Measurements from ENCODE around the gene RAX2. TPM values are rescaled to one million over a fixed set of nuclear protein-coding genes. Genes with fewer than 3 reads are reported as not detected.
A peak's percentile ranks its signal among the peaks of the same experiment; 100 is the strongest.
"Not testable (repeated sequence)": the region's sequence is repeated elsewhere in the genome, so short reads cannot be mapped to it uniquely, and the experiment has no call there.

RAX2 gene
- not detected for total RNA-seq
- long read RNA-seq: 0 reads

DNA sequence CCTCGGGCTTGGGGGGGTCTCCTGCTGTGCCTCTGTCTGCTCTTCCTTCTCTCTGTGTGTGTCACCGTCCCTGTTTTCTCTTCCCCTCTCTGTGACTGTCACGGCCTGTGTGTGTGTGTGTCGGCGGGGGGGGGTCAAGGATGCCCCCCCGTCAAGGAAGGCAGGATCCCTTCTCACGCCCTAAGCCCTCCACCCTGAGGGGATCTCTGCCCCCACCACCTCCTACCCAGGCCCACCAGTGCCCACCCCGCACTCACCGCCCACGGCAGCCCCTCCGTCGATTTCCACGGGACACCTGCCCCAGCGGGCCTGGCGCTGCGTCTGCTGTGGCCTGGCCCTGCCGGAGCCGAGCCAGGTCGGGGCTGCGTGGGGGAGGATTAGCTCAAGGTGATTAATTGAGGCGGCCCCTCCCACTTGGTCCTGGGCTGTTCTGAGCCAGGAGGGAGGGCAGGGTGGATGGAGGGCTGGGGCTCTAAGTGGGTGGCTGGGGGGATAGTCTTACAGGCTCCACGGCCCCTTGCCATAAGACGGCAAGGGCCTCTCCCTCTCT, at the start of gene RAX2:
RAX2 (minus strand) TSS at position 323 of the 550 bp plus-strand sequence. CDS start 486 bp downstream, outside the sequence.
- intact Hi-C loops (cut with micrococcal nuclease): no loop called here
- ATAC-seq (no peak), DNase-seq (no peak)

GRCh38 chr19:3821156-3821555, 49.1 kb upstream of the RAX2 start:
- intact Hi-C loops (cut with micrococcal nuclease): no loop called here
- ATAC-seq (no peak), DNase-seq (no peak)

- no peak for ATAC-seq
- intact Hi-C loops (cut with micrococcal nuclease): no loop called here
Observed at GRCh38 chr19:3819989-3820388, 48.0 kb upstream of the RAX2 start.

DNA sequence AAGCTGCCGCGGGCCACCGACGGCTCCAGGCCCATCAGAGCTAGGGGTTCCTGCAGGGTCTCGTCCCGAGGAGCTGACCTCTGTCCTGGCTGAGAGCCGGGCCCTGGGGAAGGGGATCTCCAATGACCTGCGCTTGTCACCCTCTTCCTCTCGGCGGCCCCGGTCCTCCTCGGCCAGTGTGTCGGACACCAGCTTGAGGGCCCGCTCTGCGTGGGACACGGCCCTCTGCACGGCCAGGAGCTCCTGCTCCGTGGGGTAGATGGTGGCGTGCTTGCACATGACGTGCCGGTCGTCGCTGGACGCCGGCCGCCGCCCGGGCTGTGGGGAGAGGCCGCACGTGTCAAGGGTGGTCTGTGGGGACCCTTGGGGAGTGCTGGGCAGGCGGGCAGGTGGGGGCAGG, 46.9 kb upstream of the RAX2 start:
- DNase-seq (no peak), ATAC-seq (no peak)
- intact Hi-C loops (cut with micrococcal nuclease): no loop called here

More at GRCh38 chr19:3819989-3820388, 48.0 kb upstream of the RAX2 start:
- DNase-seq: no peak

- no peak for ATAC-seq
- no peak for DNase-seq
- intact Hi-C loops (cut with micrococcal nuclease): no loop called here
Observed at GRCh38 chr19:3818466-3818865, 46.4 kb upstream of the RAX2 start.

GRCh38 chr19:3817761-3818160, 45.7 kb upstream of the RAX2 start:
- DNase-seq: no peak
- no peak for ATAC-seq
- intact Hi-C loops (cut with micrococcal nuclease): no loop called here

GRCh38 chr19:3816566-3817218, 44.7 kb upstream of the RAX2 start:
- DNase-seq (no peak), ATAC-seq (no peak)
- intact Hi-C loops (cut with micrococcal nuclease): no loop called here

- DNase-seq; intact Hi-C loops (cut with micrococcal nuclease); ATAC-seq: not testable (repeated sequence)
Observed at GRCh38 chr19:3816148-3816547, 44.1 kb upstream of the RAX2 start.

- ATAC-seq: no peak
- no peak for DNase-seq
- intact Hi-C loops (cut with micrococcal nuclease): no loop called here
Observed at GRCh38 chr19:3814648-3815047, 42.6 kb upstream of the RAX2 start.

- intact Hi-C loops (cut with micrococcal nuclease): no loop called here
- no peak for DNase-seq
- no peak for ATAC-seq
Observed at GRCh38 chr19:3813473-3814392, 41.7 kb upstream of the RAX2 start.

DNA sequence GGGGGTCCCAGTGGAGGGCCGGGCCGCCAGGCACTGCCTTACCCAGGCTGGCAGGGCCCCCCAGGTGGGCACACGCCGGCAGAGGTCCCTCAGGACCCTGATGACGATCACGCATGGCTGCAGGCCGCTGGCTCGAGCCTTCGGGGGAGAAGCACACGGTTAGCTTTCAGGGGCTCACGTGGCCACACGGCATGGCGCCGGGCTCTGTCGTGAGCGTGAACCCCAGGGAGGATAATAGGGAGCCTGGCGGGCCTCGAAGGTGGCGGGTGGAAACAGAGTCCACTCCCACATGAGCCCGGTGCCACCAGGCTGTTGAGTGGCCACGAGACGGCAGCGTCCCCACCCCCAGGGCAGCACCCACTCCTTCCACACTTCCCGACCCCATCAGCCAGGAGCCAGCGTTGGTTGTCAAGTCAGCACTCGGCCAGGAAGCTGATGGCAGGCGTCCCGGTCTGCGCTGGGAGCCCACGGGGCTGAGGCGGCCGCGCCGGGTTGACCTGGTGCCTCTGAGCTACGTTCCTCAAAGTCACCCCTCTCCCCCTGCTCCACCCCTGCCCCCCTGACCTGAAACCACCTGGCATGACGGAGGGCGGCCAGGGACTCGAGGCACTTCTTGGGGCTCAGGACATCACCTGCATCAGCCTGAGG, 38.8 kb upstream of the RAX2 start:
- ATAC-seq (no peak), DNase-seq (no peak)
- intact Hi-C loops (cut with micrococcal nuclease): no loop called here

GRCh38 chr19:3809881-3810707, 38.1 kb upstream of the RAX2 start:
- intact Hi-C loops (cut with micrococcal nuclease): no loop called here
- ATAC-seq (no peak), DNase-seq (no peak)

- intact Hi-C loops (cut with micrococcal nuclease): no loop called here
- ATAC-seq (peak; percentile 31), DNase-seq (no peak)
Observed at GRCh38 chr19:3808420-3809143, 36.6 kb upstream of the RAX2 start.

GRCh38 chr19:3807574-3808354, 35.7 kb upstream of the RAX2 start:
- no peak for ATAC-seq
- DNase-seq: no peak
- intact Hi-C loops (cut with micrococcal nuclease): no loop called here

DNA sequence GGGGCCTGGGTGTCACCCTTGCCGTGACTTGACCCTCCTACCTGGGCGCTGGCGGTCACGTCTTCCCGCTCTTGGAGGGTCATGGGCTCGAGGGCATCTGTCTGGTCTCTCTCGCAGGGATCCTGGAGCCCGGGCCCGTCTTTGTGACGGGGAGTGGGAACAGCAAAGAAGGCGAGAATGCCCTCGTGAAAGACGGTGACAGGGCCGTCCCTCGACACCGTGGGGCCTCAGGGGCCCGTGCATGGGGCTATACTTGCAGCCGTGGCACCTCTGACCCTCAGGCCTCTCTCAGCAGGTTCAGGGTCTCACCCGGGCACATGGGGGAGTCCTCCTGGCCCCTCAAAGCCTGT, 35.1 kb upstream of the RAX2 start:
- intact Hi-C loops (cut with micrococcal nuclease): no loop called here
- ATAC-seq: no peak
- no peak for DNase-seq

DNA sequence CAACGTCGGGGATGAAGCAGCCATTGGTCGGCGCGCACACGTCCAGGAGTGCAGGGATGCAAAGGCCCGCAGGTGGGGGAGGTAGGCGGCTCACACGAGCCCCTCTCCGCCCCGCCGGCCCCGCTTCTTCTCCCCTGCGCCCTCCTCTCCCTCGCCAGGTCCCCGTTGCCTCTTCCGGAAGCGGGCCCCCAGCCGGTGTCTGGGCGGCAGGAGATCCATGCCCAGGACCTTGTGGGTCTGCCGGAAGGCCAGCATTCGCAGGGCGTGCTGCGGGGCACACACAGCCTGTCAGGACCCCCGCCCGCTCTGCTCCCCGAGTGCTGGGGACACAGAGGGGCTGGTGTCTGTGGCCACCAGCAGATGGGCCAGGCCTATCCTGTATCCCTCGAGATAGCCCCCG, 33.8 kb upstream of the RAX2 start:
- intact Hi-C loops (cut with micrococcal nuclease): no loop called here
- DNase-seq (no peak), ATAC-seq (no peak)

DNA sequence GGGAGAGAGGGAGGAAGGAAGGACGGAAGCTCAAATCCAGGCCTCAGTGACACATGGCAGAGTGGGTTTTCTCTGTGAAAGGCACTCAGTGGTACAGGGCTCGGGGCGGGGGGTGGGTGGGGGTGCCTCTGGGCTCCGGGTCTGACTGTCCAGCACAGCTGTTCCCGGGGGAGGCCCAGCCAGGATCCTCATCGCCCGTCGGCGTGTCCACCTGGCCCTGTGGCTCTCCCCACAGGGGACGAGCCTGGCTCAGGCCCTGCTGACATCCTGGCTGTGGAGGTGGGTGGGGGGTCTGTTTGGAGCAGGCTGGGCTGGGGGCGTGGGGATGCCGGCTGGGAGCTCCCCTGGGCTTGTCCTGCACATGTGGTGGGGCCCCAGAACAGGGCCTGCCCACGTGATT, 32.4 kb upstream of the RAX2 start:
- ATAC-seq (no peak), DNase-seq (no peak)
- intact Hi-C loops (cut with micrococcal nuclease): no loop called here

- DNase-seq (no peak), ATAC-seq (no peak)
- intact Hi-C loops (cut with micrococcal nuclease): no loop called here
Observed at GRCh38 chr19:3803986-3804385, 32.0 kb upstream of the RAX2 start.

Data from left ventricle myocardium superior (tissue), 1 donor.